A549 (cell line): ENCODE data around the gene TOP3A. TPM values are rescaled to one million over a fixed set of nuclear protein-coding genes. Genes with fewer than 3 reads are reported as not detected.

Experiments used
- ATAC-seq, 2 experiments: fragments of 200-7000 bp in 1 of 2; fragments of >200 bp in 1 of 2; cut with Nextera tagmentation in 1 of 2; cut with Tn5 transposase in 1 of 2; 3 replicates each; pipeline versions ENCODE4 v1.8.0 to v1.9.1; 2018 to 2020; ENCODE audit warnings: mild to moderate bottlenecking in 1 of 2, moderate library complexity in 1 of 2
- CTCF ChIA-PET: fragments of 300-600 bp; sonication (Branson Sonifier 250); formaldehyde crosslinking; extraction: SDS; loops from one replicate; lab custom pipeline; 2021; ENCODE audit warnings: antibody characterized with exemption, inconsistent platforms; lab: Yijun Ruan, JAX
- POLR2A ChIA-PET: fragments of 350-600 bp; formaldehyde crosslinking; extraction: SDS; loops from one replicate; lab custom pipeline; 2021; ENCODE audit warnings: antibody characterized with exemption, inconsistent platforms; lab: Yijun Ruan, JAX
- DNase-seq, 2 experiments: peaks; one replicate each; pipeline versions ENCODE4 v3.0.0 to v3.0.0-alpha.2; 2011 to 2016; ENCODE audit warnings: low read depth in 1 of 2, low spot score in 1 of 2
- FAIRE-seq: peaks from 2 replicates; lab custom pipeline; 2011; peaks lifted over from hg19 to GRCh38; lab: Jason Lieb, UNC
- H3K27ac ChIP-seq, 2 experiments: fragments of >200 bp; sonication (Bioruptor Twin); formaldehyde crosslinking; 3 replicates each; pipeline ENCODE4 v1.5.1; 2016 to 2017
- H3K4me1 ChIP-seq: fragments of >200 bp; sonication (Bioruptor Twin); formaldehyde crosslinking; 3 replicates; pipeline ENCODE4 v1.6.1; 2016
- H3K4me2 ChIP-seq: fragments of >200 bp; sonication (Bioruptor Twin); formaldehyde crosslinking; 3 replicates; pipeline ENCODE4 v1.6.1; 2016
- H3K4me3 ChIP-seq: fragments of >200 bp; sonication (Bioruptor Twin); formaldehyde crosslinking; 3 replicates; pipeline ENCODE4 v1.5.1; 2016
- H3K9me3 ChIP-seq: fragments of >200 bp; sonication (Bioruptor Twin); formaldehyde crosslinking; 3 replicates; pipeline ENCODE4 v1.6.1; 2016
- CBX8 ChIP-seq: fragments of 200-600 bp; sonication (generic); IDR thresholded peaks from 2 replicates; pipeline ENCODE4 v1.6.1; 2016
- EHMT2 ChIP-seq: fragments of 200-600 bp; sonication (generic); IDR thresholded peaks from 2 replicates; pipeline ENCODE4 v1.6.1; 2016; ENCODE audit warnings: antibody characterized with exemption, low read depth, mild to moderate bottlenecking, moderate library complexity
- EP300 ChIP-seq, 2 experiments: fragments of >200 bp; sonication (Bioruptor Twin); formaldehyde crosslinking; IDR thresholded peaks; 2 replicates in 1 of 2; 3 replicates in 1 of 2; pipeline ENCODE4 v1.6.1; 2016 to 2017
- ESRRA ChIP-seq: fragments of 150-350 bp; IDR thresholded peaks from 2 replicates; pipeline ENCODE4 v1.6.1; 2014; ENCODE audit warnings: mild to moderate bottlenecking, low read length, borderline replicate concordance
- FOXS1 ChIP-seq: fragments of 250-450 bp; sonication (Bioruptor Pico); IDR thresholded peaks from 2 replicates; pipeline ENCODE4 v1.5.0; 2020; ENCODE audit warnings: mild to moderate bottlenecking, moderate library complexity
- GATA3 ChIP-seq: IDR thresholded peaks from 2 replicates; pipeline ENCODE4 v1.6.1; 2012; ENCODE audit warnings: borderline replicate concordance
- HOXA7 ChIP-seq: fragments of 250-450 bp; sonication (Bioruptor Pico); IDR thresholded peaks from 2 replicates; pipeline ENCODE4 v1.5.0; 2020; ENCODE audit warnings: mild to moderate bottlenecking, moderate library complexity
- JUNB ChIP-seq: fragments of >200 bp; sonication (Bioruptor Twin); formaldehyde crosslinking; IDR thresholded peaks from 2 replicates; pipeline ENCODE4 v1.6.1; 2016
- KDM1A ChIP-seq: fragments of 200-600 bp; sonication (generic); IDR thresholded peaks from 2 replicates; pipeline ENCODE4 v1.6.1; 2016; ENCODE audit warnings: low read depth, mild to moderate bottlenecking
- MAFK ChIP-seq: fragments of 450-650 bp; IDR thresholded peaks from 2 replicates; pipeline ENCODE4 v1.6.1; 2014; ENCODE audit not compliant: partially characterized antibody
- MAZ ChIP-seq: fragments of 150-350 bp; IDR thresholded peaks from 2 replicates; pipeline ENCODE4 v1.6.1; 2014; ENCODE audit warnings: antibody characterized with exemption, low read depth, low read length, borderline replicate concordance
- NFE2L2 ChIP-seq: fragments of 150-350 bp; conservative IDR thresholded peaks from 2 replicates; pipeline ENCODE4 v1.6.1; 2014; ENCODE audit warnings: low read length
- NR3C1 ChIP-seq: fragments of >200 bp; sonication (Bioruptor Twin); formaldehyde crosslinking; IDR thresholded peaks from 3 replicates; pipeline ENCODE4 v1.6.1; 2017
- RARB ChIP-seq: fragments of 250-450 bp; sonication (Bioruptor Pico); IDR thresholded peaks from 2 replicates; pipeline ENCODE4 v1.8.0; 2021; ENCODE audit warnings: mild to moderate bottlenecking, moderate library complexity
- RCOR1 ChIP-seq: fragments of 150-350 bp; IDR thresholded peaks from 2 replicates; pipeline ENCODE4 v1.6.1; 2014; ENCODE audit warnings: antibody characterized with exemption, low read length, low read depth
- SREBF2 ChIP-seq: fragments of 450-650 bp; IDR thresholded peaks from 2 replicates; pipeline ENCODE4 v1.6.1; 2014; ENCODE audit warnings: mild to moderate bottlenecking, moderate library complexity
- ZFP36 ChIP-seq: fragments of 450-650 bp; IDR thresholded peaks from 2 replicates; pipeline ENCODE4 v1.6.1; 2014; ENCODE audit warnings: borderline replicate concordance; ENCODE audit not compliant: partially characterized antibody
- WGBS: methylation state at CpG from one replicate; pipeline ENCODE4 v1.1.6; 2017; ENCODE audit errors: missing lambda C conversion rate; 5-methylcytosine and 5-hydroxymethylcytosine counted together
- polyA plus RNA-seq, 4 experiments: library from polyadenylated mRNA; depleted of rRNA in 3 of 4; stranded (reverse); fragments of >200 nt; fragmentation: RNase III in 1 of 4; extraction: RNeasy Plus Mini Kit Qiagen cat#74134 plus additional on column Dnase treatment in 1 of 4; gene quantifications; 2 replicates in 3 of 4; 3 replicates in 1 of 4; pipeline ENCODE4 v1.2.3, GENCODE V29; 2011 to 2017
- TF ChIP-seq, protein P1 (sequence below): IDR thresholded peaks from 2 replicates; pipeline ENCODE4 v1.6.1; 2012; ENCODE audit warnings: low read depth, borderline replicate concordance
- TF ChIP-seq, protein P2 (sequence below): fragments of 150-350 bp; IDR thresholded peaks from 2 replicates; pipeline ENCODE4 v1.6.1; 2014; ENCODE audit warnings: low read depth, mild to moderate bottlenecking, low read length

The TOP3A gene
- polyA plus RNA-seq, 2 of the 4 experiments (the other 2 are of a cell fraction) = 29.0 to 29.3 TPM

DNA sequence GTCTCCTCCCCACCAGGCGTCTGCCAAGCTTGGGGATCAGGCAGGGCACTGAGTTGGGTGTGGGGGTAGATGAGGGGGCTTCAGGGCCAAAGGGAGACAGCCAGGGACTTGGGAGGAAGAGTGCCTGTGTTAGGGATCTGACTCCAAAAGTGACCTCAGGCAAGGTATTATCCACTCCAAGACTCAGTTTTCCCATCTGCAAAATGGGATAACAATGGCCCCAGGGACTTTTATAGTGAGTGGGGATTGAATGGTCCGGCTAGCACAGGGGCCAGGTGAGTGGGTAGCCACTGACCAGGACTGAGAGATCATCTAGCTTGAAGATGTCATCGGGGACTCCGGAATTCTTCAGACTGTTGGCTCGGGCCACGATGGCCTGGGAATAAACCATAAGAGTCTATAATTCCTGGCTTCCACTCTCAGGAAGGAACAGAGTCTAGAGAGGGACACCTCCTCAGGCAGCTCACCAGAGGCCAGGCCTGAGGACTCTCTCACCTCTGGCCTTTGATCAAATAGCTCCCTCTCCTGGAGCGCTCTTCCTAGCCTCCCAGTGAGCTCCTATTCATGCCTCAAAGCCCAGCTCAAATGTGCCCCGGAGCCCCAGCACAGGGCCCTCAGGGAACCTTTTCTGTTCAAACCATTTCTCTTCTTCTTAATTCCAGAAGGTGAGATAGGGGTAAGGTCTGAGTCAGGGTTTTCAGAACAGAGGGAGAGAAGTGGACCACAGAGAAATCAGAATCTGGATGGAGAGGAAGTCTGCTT is 59.7 kb downstream of the TOP3A start:
- FAIRE-seq (no peak), DNase-seq (no peak)
- Histone ChIP-seq H3K4me2 (no peak overlapping the region), H3K4me1 (peaks cover 22% of the 10 kb centered on the region), H3K9me3 (no peaks in the 10 kb centered on the region), H3K27ac (no peak overlapping the region), H3K4me3 (no peak overlapping the region)
- POLR2A ChIA-PET = interaction anchor here (1.2 kb wide), 1 partner anchor 72 kb away, joined by 3 read pairs; the partner anchor contains the start of gene ALKBH5
- TF ChIP-seq KDM1A (peak; percentile 80), MAFK (no peak)
- TF ChIP-seq, all 56 proteins: peak for 1
- 93% methylated on average over 8 of the region's 8 CpGs for WGBS
- ATAC-seq = no peak
- CTCF ChIA-PET = interaction anchor here (0.6 to 2.9 kb wide), 8 partner anchors 7 to 114 kb away, joined by 3 to 34 read pairs (median 3); no protein-coding TSS in a partner anchor

DNA sequence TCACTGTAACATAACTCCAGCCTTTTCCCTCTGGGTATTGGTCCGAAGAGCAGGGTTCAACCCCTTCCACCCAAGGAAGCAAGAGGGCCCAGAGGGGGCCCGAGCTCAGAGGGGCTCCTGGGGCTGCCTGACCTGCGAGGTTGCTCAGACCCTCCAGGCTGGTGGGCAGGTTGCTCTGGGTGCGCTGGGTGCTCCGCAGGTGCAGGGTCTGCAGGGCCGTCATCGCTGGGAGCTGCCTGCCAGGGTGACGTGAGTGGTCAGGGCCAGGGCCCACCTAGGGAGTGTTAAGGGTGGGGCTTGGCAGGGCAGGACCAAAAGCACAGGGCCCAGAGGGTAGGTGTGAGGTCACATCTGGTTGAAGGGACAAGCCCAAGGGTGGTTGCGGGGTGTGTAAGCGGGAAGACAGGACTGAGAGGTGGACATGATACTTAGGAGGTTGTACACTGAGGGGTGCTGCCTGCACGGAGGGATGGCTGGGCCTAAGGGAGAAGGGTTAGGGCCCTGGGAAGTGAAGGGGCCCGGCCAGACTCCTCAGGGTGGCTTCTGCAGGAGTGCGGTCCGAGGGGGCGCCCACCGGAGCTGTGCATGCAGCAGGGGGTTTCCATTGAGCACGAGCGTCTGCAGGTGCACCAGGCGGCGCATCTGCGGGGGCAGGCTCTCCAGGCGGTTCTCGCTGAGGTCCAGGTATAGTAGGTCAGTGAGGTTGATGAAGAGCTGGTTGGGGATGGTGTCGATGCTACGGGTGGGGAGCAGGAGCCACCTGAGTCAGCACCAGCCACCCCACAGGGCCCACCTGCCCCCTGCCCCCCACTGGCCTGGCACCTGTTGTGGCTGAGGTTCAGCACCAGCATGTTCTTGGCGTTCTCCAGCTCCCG is 60.6 kb downstream of the TOP3A start:
- no peak overlapping the region for H3K4me3 ChIP-seq
- no peak overlapping the region for H3K27ac ChIP-seq
- POLR2A ChIA-PET = interaction anchor here (1.2 kb wide), 1 partner anchor 71 kb away, joined by 3 read pairs; the partner anchor contains the start of gene ALKBH5
- 92% methylated on average over 26 of the region's 27 CpGs for WGBS
- DNase-seq (no peak), FAIRE-seq (no peak), ATAC-seq (no peak)
- no peak overlapping the region for H3K4me2 ChIP-seq
- H3K9me3 ChIP-seq = no peaks in the 10 kb centered on the region
- CTCF ChIA-PET = interaction anchor here (0.6 to 1.2 kb wide), 7 partner anchors 10 to 113 kb away, joined by 3 to 4 read pairs (median 3); no protein-coding TSS in a partner anchor
- TF ChIP-seq EHMT2 (no peak), FOXS1 (CRISPR knock-in tag) (no peak), ESRRA (no peak), SREBF2 (no peak), ZFP36 (no peak), RARB (CRISPR knock-in tag) (no peak), GATA3 (no peak), CBX8 (no peak), MAZ (no peak), NR3C1 (no peak), HOXA7 (CRISPR knock-in tag) (no peak), EP300 (IDR thresholded peaks at IDR 0.05) (no peak), RCOR1 (no peak), NFE2L2 (no peak), JUNB (no peak)
- TF ChIP-seq, protein P1, sequence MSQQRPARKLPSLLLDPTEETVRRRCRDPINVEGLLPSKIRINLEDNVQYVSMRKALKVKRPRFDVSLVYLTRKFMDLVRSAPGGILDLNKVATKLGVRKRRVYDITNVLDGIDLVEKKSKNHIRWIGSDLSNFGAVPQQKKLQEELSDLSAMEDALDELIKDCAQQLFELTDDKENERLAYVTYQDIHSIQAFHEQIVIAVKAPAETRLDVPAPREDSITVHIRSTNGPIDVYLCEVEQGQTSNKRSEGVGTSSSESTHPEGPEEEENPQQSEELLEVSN = no peak
- TF ChIP-seq, protein P2, sequence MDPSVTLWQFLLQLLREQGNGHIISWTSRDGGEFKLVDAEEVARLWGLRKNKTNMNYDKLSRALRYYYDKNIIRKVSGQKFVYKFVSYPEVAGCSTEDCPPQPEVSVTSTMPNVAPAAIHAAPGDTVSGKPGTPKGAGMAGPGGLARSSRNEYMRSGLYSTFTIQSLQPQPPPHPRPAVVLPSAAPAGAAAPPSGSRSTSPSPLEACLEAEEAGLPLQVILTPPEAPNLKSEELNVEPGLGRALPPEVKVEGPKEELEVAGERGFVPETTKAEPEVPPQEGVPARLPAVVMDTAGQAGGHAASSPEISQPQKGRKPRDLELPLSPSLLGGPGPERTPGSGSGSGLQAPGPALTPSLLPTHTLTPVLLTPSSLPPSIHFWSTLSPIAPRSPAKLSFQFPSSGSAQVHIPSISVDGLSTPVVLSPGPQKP = no peak
- peaks cover 14% of the 10 kb centered on the region for H3K4me1 ChIP-seq
